Endothelial cell of umbilical vein (primary cell): ENCODE measurements around the gene NFS1. TPM values are rescaled to one million over a fixed set of nuclear protein-coding genes. Genes with fewer than 3 reads are reported as not detected.

Source experiments
- BruUV-seq: library from RNA; stranded (reverse); fragments of 400-500 nt; replicated peaks from 2 replicates; lab custom pipeline; 2021; lab: Mats Ljungman, UMichigan
- CTCF ChIA-PET: fragments of 300-600, 350-600 bp; sonication (Branson Sonifier 250); formaldehyde crosslinking; loops from one replicate; lab custom pipeline; 2021; ENCODE audit warnings: antibody characterized with exemption, inconsistent platforms; lab: Charles Lee
- POLR2A ChIA-PET: fragments of 300-600, 350-600 bp; sonication (Branson Sonifier 250); formaldehyde crosslinking; loops from one replicate; lab custom pipeline; 2021; ENCODE audit warnings: antibody characterized with exemption, inconsistent platforms; lab: Charles Lee
- DNase-seq: peaks from one replicate; pipeline ENCODE4 v3.0.0-alpha.2; 2011; ENCODE audit warnings: low read depth, low spot score
- FAIRE-seq: peaks from 2 replicates; lab custom pipeline; 2011; peaks lifted over from hg19 to GRCh38; lab: Jason Lieb, UNC
- H2AFZ ChIP-seq: 2 replicates; pipeline ENCODE4 v1.6.0; 2012; ENCODE audit warnings: low read depth, low read length, control low read depth, inconsistent platforms
- H3K27ac ChIP-seq: 2 replicates; pipeline ENCODE4 v1.5.1; 2011; ENCODE audit warnings: low read depth, mild to moderate bottlenecking, control low read depth, low read length, moderate library complexity; ENCODE audit not compliant: insufficient read depth
- H3K27me3 ChIP-seq, 2 experiments: 2 replicates each; pipeline versions ENCODE4 v1.6.0 to v1.6.1; 2011; ENCODE audit warnings: low read length in 2 of 2, mixed read lengths in 1 of 2; ENCODE audit not compliant: control insufficient read depth in 2 of 2, insufficient read depth in 2 of 2
- H3K36me3 ChIP-seq, 2 experiments: 2 replicates in 1 of 2; 3 replicates in 1 of 2; pipeline ENCODE4 v1.5.1; 2011; ENCODE audit warnings: low read length in 2 of 2, mild to moderate bottlenecking in 1 of 2, moderate library complexity in 1 of 2; ENCODE audit not compliant: control insufficient read depth in 2 of 2, insufficient read depth in 2 of 2; ENCODE audit errors: extremely low read depth in 1 of 2
- H3K4me1 ChIP-seq: 3 replicates; pipeline ENCODE4 v1.5.1; 2011; ENCODE audit warnings: mild to moderate bottlenecking, low read length; ENCODE audit not compliant: control insufficient read depth, insufficient read depth; ENCODE audit errors: extremely low read depth
- H3K4me2 ChIP-seq: 2 replicates; pipeline ENCODE4 v1.6.1; 2011; ENCODE audit warnings: low read length, control low read depth, mixed read lengths; ENCODE audit not compliant: insufficient read depth
- H3K4me3 ChIP-seq, 3 experiments: fragments of 200-600 bp in 1 of 3; sonication (generic), shearing (Covaris generic) in 1 of 3; replicated peaks in 1 of 3; 2 replicates each; pipeline ENCODE4 v1.5.1; 2011 to 2016; ENCODE audit warnings: control low read depth in 3 of 3, low read length in 3 of 3, mild to moderate bottlenecking in 2 of 3, inconsistent platforms in 1 of 3, low read depth in 1 of 3, moderate library complexity in 1 of 3; ENCODE audit not compliant: insufficient read depth in 1 of 3
- H3K79me2 ChIP-seq: 2 replicates; pipeline ENCODE4 v1.6.0; 2012; ENCODE audit warnings: low read length, inconsistent platforms; ENCODE audit not compliant: control insufficient read depth, insufficient read depth
- H3K9ac ChIP-seq: replicated peaks from 2 replicates; pipeline ENCODE3; 2011; ENCODE audit warnings: low read length, control low read depth; ENCODE audit not compliant: insufficient read depth; ENCODE audit errors: extremely low read depth
- H3K9me1 ChIP-seq: replicated peaks from 3 replicates; pipeline ENCODE4 v1.6.0; 2011; ENCODE audit warnings: mild to moderate bottlenecking, low read length; ENCODE audit not compliant: control insufficient read depth, insufficient read depth; ENCODE audit errors: extremely low read depth
- H3K9me3 ChIP-seq: replicated peaks from 2 replicates; pipeline ENCODE4 v1.5.1; 2012; ENCODE audit warnings: low read length, inconsistent platforms; ENCODE audit not compliant: control insufficient read depth, insufficient read depth
- H4K20me1 ChIP-seq: replicated peaks from 2 replicates; pipeline ENCODE3; 2011; ENCODE audit warnings: mild to moderate bottlenecking, low read length; ENCODE audit not compliant: control insufficient read depth, insufficient read depth; ENCODE audit errors: extremely low read depth
- CTCF ChIP-seq, 2 donors: IDR thresholded peaks; 1 replicate in 1 of 2; 2 replicates in 1 of 2; pipeline ENCODE4 v1.5.1; 2011; ENCODE audit warnings: low read length in 2 of 2, mild to moderate bottlenecking in 2 of 2, moderate library complexity in 2 of 2, control low read depth in 1 of 2, inconsistent platforms in 1 of 2, low read depth in 1 of 2; ENCODE audit not compliant: insufficient read depth in 1 of 2; ENCODE audit errors: extremely low read depth in 1 of 2
- EZH2 ChIP-seq: IDR thresholded peaks from 2 replicates; pipeline ENCODE4 v1.6.1; 2012; ENCODE audit warnings: borderline replicate concordance, low read depth, mild to moderate bottlenecking, moderate library complexity, low read length, inconsistent platforms; ENCODE audit not compliant: severe bottlenecking
- GATA2 ChIP-seq: IDR thresholded peaks from 2 replicates; pipeline ENCODE4 v1.7.0; 2011; ENCODE audit warnings: low read depth, mild to moderate bottlenecking, moderate library complexity, mixed read lengths, low read length; ENCODE audit not compliant: insufficient read length, insufficient read depth
- JUN ChIP-seq: IDR thresholded peaks from 2 replicates; pipeline ENCODE4 v1.6.1; 2011; ENCODE audit warnings: borderline replicate concordance, low read depth; ENCODE audit not compliant: insufficient read length, insufficient read depth
- MYC ChIP-seq: IDR thresholded peaks from one replicate; pipeline ENCODE4 v1.6.1; 2011; ENCODE audit warnings: mild to moderate bottlenecking, low read depth, low read length
- POLR2A ChIP-seq: IDR thresholded peaks from 2 replicates; pipeline ENCODE4 v1.6.1; 2012; ENCODE audit warnings: low read depth, mild to moderate bottlenecking, control low read depth, low read length
- POLR2AphosphoS5 ChIP-seq: IDR thresholded peaks from 2 replicates; pipeline ENCODE4 v1.6.1; 2012; ENCODE audit warnings: low read depth, mild to moderate bottlenecking, control low read depth, low read length, moderate library complexity; ENCODE audit not compliant: insufficient read depth
- dilution Hi-C: fragments of 300-500 bp; cut with MboI; formaldehyde crosslinking; loops from one replicate; pipeline ENCODE4 v1.15.0; 2019; ENCODE audit warnings: low sequenced_read_pairs; ENCODE audit not compliant: extremely low pct_ligation_motif_present
- intact Hi-C: fragments of 100-400 bp; cut with micrococcal nuclease; formaldehyde crosslinking; loops from one replicate; pipeline ENCODE4 v1.10.0; 2022
- polyA plus RNA-seq, 4 experiments: library from polyadenylated mRNA; depleted of rRNA in 3 of 4; stranded (reverse) in 3 of 4; unstranded in 1 of 4; fragments of >200 nt; gene quantifications; 2 replicates each; pipeline versions ENCODE4 v1.2.1 to v1.2.3, GENCODE V29; 2011 to 2012; ENCODE audit warnings: missing spikeins in 1 of 4
- total RNA-seq: library from RNA; stranded (reverse); gene quantifications from 2 replicates; pipeline ENCODE4 v1.2.3, GENCODE V29; 2021

Gene NFS1
- total and polyA plus RNA-seq, 2 donors (not counting 3 experiments of a cell fraction or from before 2014, with no cell fraction given) = 25.1 to 28.4 TPM

DNA sequence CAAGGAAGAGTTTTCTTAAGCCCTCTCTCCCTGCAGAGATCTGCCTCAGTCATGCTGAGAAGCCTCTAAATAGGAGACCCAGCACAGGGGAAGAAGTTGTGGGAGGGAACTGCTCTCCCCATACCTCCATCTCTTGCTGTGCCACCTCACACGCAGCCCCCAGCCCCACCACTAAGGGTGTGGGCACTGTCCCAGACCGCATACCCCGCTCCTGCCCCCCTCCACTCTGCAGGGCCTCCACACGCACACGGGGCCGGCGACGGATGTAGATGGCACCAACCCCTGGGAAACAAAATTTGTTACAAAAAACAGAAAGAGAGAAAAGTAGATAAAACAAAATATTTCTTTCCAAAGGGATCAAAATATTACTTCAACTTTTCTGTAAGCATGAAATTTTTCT is 24.2 kb downstream of the NFS1 start:
- H3K9me1 ChIP-seq = no peaks in the 10 kb centered on the region
- H3K27me3 ChIP-seq = no peaks in the 10 kb centered on the region
- H3K36me3 ChIP-seq = peaks cover 3 to 6% of the 10 kb centered on the region in 2 experiments
- H4K20me1 ChIP-seq = no peaks in the 10 kb centered on the region
- no peak for FAIRE-seq
- ChIA-PET POLR2A (no interaction called here), CTCF (interaction anchor here (0.6 to 1.3 kb wide), 2 partner anchors 9 to 13 kb away, joined by 3 to 4 read pairs; no protein-coding TSS in a partner anchor)
- intact Hi-C loops = no loop called here
- no peak for TF ChIP-seq GATA2
- TF ChIP-seq JUN = no peak
- no peak for TF ChIP-seq CTCF (IDR thresholded peaks at IDR 0.05; ENCODE audit: extremely low read depth in 1 of 2, insufficient read depth in 1 of 2, low read depth in 1 of 2, low read length in 2 of 2)
- no peak for TF ChIP-seq POLR2AphosphoS5
- TF ChIP-seq EZH2 = no peak
- BruUV-seq = no TSS peak
- H3K4me2 ChIP-seq = no peak overlapping the region
- H3K4me1 ChIP-seq = no peaks in the 10 kb centered on the region
- dilution Hi-C loops = no loop called here
- no peak overlapping the region for H2AFZ ChIP-seq
- no peak for DNase-seq
- no peak overlapping the region for H3K27ac ChIP-seq
- H3K4me3 ChIP-seq = no peak overlapping the region
- no peaks in the 10 kb centered on the region for H3K79me2 ChIP-seq
- no peak overlapping the region for H3K9ac ChIP-seq
- H3K9me3 ChIP-seq = no peaks in the 10 kb centered on the region

DNA sequence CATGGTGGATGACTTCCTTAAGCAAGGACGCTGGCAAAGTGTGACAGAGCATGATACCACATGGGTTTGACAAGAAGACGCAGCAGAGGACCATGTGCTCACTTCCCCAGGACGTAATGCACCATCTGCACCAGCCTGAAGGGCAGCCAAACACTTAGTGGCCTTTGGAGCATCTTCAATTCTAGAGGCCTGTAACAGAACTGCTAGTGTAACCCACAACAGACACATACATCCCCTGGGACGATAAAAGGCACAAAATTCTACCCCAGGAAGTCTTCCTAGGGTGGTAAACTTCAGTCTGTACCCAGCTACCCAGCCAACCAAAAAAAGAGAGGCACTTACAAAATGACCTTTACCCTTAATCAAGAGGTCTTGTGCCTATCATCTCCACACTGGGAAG is 25.3 kb downstream of the NFS1 start:
- Histone ChIP-seq H3K9me3 (no peaks in the 10 kb centered on the region), H3K27me3 (no peaks in the 10 kb centered on the region), H4K20me1 (no peaks in the 10 kb centered on the region), H3K9me1 (no peaks in the 10 kb centered on the region), H3K4me2 (no peak overlapping the region), H2AFZ (no peak overlapping the region), H3K9ac (no peak overlapping the region), H3K36me3 (peaks cover 3 to 11% of the 10 kb centered on the region in 2 experiments), H3K4me3 (no peak overlapping the region), H3K79me2 (no peaks in the 10 kb centered on the region), H3K27ac (no peak overlapping the region), H3K4me1 (no peaks in the 10 kb centered on the region)
- ChIA-PET CTCF (interaction anchor here (1.2 to 1.4 kb wide), 3 partner anchors 8 to 9 kb away, joined by 3 to 4 read pairs (median 3); partner anchors contain the start of genes CPNE1 and RBM12), POLR2A (no interaction called here)
- no peak for FAIRE-seq
- no peak for DNase-seq
- BruUV-seq = no TSS peak
- dilution Hi-C loops (no loop called here), intact Hi-C loops (no loop called here)
- TF ChIP-seq POLR2A (no peak), MYC (no peak)
